ENCODE results near the gene LHX8.

GRCh38 chr1:75170981-75171380 lies 36.8 kb downstream of the LHX8 start:
- TF ChIP-seq CTCF (IDR thresholded peaks at IDR 0.05): no peak
- no peak for TF ChIP-seq POLR2A (IDR thresholded peaks at IDR 0.05)

All from uterus (tissue), 2 donors.